Activated CD4-positive, CD25-positive, alpha-beta regulatory T cell (primary cell): Measurements from ENCODE around the gene NLRP6.
A peak's percentile ranks its signal among the peaks of the same experiment; 100 is the strongest.
"Not testable (repeated sequence)": the region's sequence is repeated elsewhere in the genome, so short reads cannot be mapped to it uniquely, and the experiment has no call there.

Experiments used
- DNase-seq, 4 experiments: peaks; one replicate each; lab custom pipeline; 2025; lab: John Stamatoyannopoulos, UW

The NLRP6 gene

DNA sequence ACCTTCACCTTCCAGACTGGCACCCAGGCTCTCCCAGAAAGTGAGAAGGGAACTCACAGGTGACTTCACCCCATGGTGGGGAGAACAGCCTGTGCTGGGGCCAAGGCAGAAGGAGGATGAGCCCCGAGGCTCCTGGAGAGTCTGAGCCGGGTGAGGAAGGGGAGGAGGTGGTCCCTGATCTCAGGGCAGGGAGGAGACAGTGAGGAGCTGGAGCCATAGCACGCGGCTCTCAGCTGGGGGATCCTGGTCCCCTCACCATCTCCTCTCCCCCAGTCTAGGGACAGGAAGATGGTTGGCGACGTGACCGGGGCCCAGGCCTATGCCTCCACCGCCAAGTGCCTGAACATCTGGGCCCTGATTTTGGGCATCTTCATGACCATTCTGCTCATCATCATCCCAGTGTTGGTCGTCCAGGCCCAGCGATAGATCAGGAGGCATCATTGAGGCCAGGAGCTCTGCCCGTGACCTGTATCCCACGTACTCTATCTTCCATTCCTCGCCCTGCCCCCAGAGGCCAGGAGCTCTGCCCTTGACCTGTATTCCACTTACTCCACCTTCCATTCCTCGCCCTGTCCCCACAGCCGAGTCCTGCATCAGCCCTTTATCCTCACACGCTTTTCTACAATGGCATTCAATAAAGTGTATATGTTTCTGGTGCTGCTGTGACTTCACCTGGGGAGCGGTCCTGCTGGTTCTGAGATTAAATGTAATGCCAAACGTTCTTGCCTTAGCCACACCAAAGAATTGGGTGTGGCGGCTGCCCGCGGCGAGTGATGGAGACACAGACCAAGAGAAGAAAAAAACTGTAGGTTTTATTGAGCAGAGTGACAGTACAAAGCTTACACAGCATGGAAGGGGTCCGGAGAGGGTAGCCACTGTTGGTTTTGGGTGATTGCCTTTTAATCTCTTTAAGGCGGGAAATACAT lies 30.8 kb downstream of the NLRP6 start:
- not testable (repeated sequence) for DNase-seq

DNA sequence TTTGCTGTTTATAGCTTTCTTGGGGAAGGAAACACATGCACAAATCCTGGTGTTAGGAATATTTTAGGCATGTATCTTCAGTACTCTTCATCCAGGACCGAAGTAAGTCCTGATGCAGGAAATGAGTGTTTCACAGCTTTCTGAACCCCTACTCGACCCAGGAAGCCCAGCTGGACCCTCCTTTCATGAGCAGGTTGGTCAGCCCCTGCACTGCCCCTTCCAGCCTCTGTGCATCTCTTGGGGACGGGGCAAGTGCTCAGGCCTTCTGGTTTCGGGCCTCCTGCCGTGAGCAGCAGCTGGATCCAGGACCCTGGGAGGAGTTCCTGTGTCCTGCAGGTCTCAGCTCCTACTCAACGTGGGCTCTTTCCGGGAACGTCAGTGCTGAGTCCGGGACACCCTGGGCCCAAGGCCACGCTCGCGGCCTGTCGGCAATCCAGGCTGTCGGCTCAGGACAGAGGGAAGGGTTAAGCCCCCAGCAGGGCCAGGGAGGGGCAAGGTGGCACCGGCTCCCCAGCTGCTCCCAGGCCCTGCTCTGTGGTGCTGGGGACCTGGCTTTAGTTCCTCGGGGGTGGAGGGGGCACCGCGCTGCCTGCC lies 31.9 kb downstream of the NLRP6 start:
- not testable (repeated sequence) for DNase-seq

DNA sequence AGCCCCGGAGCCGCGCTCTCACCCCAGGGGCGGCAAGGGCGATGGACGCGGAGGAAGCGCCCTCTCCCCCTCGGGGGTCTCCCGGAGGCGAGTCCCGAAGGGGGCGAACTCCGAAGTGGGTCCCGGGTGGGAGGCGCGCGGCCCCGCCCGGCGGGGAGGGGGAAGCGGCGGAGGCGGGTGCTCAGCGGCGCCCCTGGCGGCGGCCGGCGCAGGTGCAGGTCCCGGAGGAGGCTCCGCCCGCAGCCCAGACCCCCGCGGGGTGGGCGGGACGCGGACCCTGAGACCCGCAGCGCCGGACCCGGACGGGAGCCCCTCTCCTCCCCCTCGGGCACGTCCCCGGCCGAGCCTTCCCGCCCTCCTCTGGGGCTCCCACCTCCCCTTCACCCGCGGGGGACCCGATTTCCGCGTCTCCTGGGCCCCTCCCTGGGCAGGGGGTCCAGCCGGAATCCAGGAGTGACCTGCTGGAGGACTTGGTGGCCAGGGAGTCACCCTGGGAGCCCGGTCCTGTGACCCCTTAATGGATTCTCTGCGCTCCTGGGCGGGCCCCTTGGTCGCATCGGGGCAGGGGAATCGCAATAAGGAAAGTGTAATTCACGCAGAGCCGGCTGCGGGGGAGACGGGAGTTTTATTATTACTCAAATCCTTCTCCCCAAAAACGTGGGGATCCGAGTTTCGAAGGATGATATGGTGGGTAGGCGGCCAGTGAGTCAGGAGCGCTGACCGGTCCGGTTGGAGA lies 33.0 kb downstream of the NLRP6 start:
- DNase-seq = not testable (repeated sequence)

DNA sequence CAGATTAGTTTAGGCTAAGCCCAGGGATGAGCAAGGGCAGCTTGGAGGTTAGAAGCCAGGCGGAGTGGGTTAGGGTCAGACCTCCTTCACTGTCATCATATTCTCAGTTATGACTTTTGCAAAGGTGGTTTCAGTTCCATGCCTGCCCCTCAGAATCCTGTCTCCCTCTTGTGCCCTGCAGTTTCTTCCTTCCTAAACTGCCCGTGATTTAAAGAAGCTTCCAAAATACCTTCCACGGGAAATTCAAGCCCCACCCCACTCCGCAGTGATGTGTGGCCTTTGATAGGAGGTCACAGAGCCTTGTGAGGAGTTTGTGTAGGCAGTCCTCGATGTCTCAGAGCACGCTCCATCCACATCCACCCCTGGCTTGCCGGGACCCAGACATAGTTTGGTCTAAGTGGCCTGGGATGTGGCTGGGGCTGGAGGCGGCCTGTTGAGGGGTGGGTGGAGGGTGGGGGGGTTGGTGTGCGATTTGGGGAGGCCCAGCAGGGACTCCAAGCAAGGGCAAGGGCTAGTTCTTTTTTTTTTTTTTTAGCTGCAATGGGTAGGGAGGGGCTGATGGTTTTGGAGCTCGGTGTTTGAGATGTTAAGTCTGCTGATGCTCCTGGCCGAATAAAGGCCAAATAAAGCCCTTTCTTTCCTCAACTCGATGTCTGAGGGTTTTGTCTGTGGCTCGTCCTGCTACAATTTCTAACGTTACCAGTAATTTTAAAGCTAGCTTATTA lies 34.0 kb downstream of the NLRP6 start:
- no peak for DNase-seq

DNA sequence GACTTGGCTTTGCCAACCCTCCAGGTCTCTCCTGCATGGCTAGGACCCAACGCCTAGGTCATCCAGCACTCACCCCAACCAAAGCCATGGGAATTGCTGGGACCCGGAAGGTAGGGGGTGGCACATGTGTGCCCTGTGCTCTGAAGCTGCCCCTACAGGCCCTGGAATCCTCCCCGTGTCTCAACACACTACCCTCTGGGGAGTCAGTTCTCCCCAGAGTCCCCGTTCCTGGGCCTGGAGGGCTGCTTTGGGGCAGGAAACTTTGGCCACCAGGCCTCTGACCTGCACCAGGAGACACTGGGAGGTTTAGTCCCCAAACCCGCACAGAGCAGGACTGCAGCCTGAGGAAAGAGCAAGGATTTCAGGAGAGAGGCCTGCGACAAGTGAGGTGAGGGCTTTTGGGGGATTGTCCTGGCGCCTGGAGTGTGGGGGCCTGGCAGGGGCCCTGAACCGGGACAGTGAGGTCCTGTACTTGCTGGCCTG lies 35.1 kb downstream of the NLRP6 start:
- DNase-seq = no peak

DNA sequence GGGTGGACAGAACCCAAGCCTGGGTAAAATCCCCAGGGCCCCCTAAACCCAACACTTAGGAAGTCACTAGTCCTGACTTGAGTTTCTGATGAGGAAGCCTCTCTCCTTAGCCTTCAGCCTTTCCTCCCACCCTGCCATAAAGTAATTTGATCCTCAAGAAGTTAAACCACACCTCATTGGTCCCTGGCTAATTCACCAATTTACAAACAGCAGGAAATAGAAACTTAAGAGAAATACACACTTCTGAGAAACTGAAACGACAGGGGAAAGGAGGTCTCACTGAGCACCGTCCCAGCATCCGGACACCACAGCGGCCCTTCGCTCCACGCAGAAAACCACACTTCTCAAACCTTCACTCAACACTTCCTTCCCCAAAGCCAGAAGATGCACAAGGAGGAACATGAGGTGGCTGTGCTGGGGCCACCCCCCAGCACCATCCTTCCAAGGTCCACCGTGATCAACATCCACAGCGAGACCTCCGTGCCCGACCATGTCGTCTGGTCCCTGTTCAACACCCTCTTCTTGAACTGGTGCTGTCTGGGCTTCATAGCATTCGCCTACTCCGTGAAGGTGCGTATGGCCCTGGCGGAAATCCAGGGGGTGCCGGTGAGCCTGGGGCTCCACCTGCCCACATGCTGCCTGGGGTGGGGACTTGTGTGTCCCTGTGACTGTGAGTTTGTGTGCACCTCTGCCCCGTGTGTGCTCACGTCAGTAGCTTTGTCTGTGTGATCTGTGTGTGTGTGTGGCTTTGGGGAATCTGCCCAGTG lies 35.8 kb downstream of the NLRP6 start, which contains the start of gene IFITM1:
IFITM1 (plus strand) TSS at position 254 of the 767 bp plus-strand sequence; CDS start at position 385, 131 bp downstream.
- DNase-seq = peak in 2 of 4 experiments; percentile 55 to 57

DNA sequence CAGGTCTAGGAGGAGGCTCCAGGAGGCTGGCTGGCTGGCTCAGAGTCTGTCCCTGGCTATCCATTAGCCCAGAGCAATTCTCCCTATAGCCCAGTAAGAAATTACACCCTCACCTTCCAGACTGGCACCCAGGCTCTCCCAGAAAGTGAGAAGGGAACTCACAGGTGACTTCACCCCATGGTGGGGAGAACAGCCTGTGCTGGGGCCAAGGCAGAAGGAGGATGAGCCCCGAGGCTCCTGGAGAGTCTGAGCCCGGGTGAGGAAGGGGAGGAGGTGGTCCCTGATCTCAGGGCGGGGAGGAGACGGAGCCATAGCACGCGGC lies 36.3 kb downstream of the NLRP6 start:
- DNase-seq = not testable (repeated sequence)

DNA sequence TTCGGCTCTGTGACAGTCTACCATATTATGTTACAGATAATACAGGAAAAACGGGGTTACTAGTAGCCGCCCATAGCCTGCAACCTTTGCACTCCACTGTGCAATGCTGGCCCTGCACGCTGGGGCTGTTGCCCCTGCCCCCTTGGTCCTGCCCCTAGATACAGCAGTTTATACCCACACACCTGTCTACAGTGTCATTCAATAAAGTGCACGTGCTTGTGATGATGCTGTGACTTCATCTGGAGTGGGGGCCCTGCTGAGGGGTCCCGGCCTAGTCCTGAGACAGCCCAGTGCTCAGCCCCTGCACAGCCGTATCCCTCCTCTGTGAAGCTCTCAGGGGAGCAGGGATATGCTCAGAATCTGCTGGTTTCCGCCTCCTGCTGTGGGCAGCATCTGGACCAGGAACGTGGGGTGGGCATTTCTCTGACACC lies 36.9 kb downstream of the NLRP6 start:
- no peak for DNase-seq

DNA sequence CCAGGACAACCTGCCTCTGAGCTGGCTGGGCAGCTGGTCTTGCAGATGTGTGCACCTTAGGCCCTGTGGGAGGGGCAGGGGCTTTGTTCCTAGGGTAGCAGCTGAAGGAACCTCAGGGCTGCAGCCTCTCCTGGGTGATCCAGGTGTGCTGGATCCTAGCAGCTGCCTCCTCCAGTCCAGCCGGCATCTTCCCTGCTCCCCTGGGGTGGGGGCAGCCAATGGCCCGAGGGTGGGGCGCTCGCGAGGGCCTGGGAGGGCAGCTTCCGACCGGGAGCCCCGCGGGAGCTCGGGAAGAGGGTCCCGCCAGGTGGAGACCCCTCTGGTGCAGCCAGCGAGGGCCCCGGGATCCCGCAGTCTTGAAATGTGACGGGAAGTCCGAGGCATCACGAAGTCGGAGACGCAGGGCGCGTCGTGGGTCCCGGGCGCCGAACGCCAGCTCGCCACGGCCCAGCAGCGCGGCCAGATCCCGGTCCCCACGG lies 37.3 kb downstream of the NLRP6 start:
- no peak for DNase-seq

DNA sequence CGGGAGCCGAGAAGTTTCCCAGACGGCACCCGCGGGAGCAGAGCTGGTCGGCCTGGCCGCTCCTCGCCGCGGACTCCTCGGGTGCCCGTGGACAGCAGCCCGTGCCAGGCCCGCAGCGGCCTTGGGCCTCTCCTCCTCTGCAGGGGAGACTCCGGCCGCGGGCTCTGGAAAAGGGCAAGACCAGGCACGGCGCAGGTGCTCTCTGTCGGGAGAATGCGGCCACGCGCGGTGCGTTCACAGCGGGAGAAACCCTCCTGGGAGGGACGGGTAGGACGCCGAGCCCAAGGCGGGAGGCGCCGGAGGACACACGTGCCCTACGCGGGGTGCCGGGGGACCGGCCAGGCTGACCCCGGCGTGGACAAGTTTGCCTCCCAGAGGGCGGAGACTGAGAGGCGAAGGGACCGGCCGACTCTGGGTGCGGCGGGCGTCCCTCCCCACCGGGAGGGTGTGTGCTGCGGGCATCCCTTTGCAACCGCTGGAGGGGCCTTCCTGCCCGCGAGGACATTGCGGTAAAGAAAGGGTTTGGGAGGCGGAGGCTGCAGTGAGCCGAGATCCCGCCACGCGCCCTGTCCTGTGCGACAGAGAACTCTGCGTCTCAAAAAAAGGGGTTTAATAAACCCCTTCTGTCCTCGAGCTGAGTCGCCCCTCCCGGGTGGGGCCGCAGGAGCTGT lies 38.0 kb downstream of the NLRP6 start:
- no peak for DNase-seq

DNA sequence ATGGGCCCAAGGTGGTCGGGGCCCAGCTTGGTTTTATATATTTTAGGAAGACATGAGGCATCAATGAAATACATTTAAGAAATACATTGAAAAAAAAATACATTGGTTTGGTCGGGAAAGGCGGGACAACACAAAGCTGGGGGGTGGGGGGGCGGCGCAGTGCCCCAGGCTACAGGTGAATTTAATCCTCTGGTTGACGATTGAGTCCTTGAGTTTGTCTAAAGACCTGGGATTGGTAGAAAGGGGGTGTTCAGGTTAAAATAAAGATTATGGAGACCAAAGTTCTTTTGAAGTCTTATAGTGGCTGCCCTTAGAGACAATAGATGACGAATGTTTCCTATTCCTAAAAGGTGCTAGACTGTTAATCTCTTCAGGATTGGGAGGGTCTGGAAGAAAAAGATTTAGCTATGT lies 38.7 kb downstream of the NLRP6 start:
- DNase-seq = no peak

DNA sequence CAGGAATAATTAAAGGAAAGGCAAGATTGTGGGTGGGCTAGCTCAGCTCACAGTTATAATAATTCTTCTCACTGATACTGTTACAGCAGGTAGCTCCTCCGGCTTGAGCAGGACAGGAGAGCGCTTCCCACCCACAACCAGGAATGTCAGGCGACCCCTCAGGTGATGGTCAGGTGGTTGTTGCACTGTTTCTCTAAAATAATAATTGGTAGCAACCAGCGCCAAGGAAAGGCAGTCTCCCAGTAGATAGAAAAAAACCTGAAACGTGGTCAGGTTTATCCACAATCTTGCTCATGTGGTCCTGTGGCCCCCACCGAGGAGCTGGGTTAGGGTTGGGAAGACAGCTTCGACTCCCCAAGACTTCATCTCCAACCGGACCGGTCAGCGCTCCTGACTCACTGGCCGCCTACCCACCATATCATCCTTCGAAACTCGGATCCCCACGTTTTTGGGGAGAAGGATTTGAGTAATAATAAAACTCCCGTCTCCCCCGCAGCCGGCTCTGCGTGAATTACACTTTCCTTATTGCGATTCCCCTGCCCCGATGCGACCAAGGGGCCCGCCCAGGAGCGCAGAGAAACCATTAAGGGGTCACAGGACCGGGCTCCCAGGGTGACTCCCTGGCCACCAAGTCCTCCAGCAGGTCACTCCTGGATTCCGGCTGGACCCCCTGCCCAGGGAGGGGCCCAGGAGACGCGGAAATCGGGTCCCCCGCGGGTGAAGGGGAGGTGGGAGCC lies 39.6 kb downstream of the NLRP6 start:
- not testable (repeated sequence) for DNase-seq

DNA sequence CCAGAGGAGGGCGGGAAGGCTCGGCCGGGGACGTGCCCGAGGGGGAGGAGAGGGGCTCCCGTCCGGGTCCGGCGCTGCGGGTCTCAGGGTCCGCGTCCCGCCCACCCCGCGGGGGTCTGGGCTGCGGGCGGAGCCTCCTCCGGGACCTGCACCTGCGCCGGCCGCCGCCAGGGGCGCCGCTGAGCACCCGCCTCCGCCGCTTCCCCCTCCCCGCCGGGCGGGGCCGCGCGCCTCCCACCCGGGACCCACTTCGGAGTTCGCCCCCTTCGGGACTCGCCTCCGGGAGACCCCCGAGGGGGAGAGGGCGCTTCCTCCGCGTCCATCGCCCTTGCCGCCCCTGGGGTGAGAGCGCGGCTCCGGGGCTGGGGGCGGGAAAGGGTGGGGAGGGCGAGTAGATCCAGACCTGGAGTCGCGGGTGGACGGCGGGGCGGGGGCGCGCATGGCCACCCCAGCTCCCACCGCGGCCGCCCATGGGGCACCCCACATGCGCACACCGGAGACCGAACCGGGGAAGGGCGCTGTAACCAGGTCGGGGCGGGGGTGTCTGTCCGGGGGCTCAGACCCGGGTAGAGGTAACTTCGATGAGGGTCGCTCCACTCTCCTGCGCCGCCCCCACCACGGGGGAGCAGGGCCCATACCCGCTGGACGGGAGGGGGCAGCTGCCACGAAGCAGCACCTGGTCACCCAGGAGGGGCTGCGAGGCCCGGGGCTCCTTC lies 40.4 kb downstream of the NLRP6 start:
- DNase-seq = not testable (repeated sequence)

DNA sequence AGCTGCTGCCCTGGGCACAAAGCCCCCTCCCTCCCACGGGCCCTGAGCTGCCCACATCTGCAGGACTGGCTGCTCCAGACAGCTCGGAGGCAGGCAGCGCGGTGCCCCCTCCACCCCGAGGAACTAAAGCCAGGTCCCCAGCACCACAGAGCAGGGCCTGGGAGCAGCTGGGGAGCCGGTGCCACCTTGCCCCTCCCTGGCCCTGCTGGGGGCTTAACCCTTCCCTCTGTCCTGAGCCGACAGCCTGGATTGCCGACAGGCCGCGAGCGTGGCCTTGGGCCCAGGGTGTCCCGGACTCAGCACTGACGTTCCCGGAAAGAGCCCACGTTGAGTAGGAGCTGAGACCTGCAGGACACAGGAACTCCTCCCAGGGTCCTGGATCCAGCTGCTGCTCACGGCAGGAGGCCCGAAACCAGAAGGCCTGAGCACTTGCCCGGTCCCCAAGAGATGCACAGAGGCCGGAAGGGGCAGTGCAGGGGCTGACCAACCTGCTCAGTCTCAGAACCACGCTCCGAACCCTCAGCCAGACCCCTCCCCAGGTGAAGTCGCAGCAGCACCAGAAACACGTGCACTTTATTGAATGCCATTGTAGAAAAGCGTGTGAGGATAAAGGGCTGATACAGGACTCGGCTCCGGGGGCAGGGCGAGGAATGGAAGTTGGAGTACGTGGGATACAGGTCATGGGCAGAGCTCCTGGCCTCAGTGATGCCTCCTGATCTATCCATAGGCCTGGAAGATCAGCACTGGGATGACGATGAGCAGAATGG lies 41.1 kb downstream of the NLRP6 start:
- DNase-seq = not testable (repeated sequence)

DNA sequence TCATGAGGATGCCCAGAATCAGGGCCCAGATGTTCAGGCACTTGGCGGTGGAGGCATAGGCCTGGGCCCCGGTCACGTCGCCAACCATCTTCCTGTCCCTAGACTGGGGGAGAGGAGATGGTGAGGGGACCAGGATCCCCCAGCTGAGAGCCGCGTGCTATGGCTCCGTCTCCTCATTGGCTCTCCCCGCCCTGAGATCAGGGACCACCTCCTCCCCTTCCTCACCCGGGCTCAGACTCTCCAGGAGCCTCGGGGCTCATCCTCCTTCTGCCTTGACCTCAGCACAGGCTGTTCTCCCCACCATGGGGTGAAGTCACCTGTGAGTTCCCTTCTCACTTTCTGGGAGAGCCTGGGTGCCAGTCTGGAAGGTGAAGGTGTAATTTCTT lies 41.7 kb downstream of the NLRP6 start:
- DNase-seq = not testable (repeated sequence)

DNA sequence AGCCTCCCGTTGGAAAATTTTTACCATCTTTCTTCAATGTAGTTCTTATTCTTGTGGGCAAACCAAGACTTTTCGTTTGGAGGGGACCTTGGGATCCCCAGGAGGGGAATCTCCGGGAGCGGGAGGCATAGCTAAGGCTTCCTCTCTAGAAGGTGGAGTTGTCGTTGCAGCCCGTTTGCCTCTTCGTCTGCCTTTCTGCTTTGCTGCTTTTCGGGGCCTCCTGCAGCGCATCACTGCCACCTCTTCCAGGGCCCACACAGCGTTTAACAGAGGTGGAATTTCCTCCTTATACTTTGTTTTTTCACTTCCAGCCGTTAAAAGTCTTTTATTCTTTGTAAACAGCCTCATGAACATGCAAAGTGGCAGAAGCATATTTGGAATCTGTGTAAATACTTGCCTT lies 45.9 kb downstream of the NLRP6 start:
- no peak for DNase-seq

DNA sequence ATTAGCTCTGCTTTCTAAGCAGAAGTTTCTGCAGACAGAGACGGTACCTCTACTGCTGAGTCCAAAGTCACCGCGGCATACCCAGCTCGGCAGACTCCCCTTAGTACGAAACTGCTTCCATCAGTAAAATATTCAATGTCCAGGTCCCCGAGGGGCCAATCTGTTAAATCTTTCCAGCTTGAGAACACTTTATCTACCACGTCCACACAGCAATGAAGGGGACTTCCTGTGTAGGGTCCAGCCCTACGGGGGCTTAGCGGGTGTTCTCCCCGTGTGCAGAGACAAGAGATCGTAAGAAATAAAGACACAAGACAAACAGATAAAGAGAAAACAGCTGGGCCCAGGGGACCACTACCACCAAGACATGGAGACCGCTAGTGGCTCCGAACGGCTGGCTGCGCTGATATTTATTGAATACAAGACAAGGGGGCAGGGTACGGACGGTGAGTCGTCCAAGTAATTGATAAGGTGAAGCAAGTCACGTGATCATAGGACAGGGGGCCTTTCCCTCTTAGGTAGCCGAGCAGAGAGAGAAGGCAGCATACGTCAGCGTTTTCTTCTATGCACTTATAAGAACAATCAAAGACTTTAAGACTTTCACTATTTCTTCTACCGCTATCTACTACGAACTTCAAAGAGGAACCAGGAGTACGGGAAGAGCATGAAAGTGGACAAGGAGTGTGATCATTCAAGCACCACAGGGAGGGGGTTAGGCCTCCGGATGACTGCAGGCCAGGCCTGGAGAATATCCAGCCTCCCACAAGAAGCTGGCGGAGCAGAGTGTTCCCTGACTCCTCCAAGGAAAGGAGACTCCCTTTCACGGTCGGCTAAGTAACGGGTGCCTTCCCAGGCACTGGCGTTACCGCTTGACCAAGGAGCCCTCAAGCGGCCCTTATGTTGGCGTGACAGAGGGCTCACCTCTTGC lies 46.6 kb downstream of the NLRP6 start:
- DNase-seq = not testable (repeated sequence)
